RCC 7860 (cell line): Measurements from ENCODE around the gene LAG3.

Source experiments
- DNase-seq: peaks from one replicate; pipeline ENCODE4 v3.0.0-alpha.2; 2015; ENCODE audit warnings: low spot score
- FAIRE-seq: peaks from 2 replicates; lab custom pipeline; 2012; peaks lifted over from hg19 to GRCh38; lab: Jason Lieb, UNC

Gene LAG3

GRCh38 chr12:6820166-6820565 is 47.8 kb downstream of the LAG3 start:
- no peak for DNase-seq
- no peak for FAIRE-seq

GRCh38 chr12:6821591-6822425 is 49.5 kb downstream of the LAG3 start, which contains the start of gene GPR162:
Gene GPR162, plus strand, starts transcription at chr12:6821821. Its CDS starts 2,078 bp downstream, at chr12:6823899.
- FAIRE-seq (no peak), DNase-seq (no peak)

- FAIRE-seq: no peak
- DNase-seq: no peak
Measured at GRCh38 chr12:6822426-6823135, 50.3 kb downstream of the LAG3 start.

- no peak for DNase-seq
- FAIRE-seq: no peak
Measured at GRCh38 chr12:6823182-6824084, 51.1 kb downstream of the LAG3 start.

GRCh38 chr12:6824085-6824775 is 51.9 kb downstream of the LAG3 start:
- DNase-seq (no peak), FAIRE-seq (no peak)

- no peak for DNase-seq
- no peak for FAIRE-seq
Measured at GRCh38 chr12:6824901-6825381, 52.6 kb downstream of the LAG3 start.

- FAIRE-seq (no peak), DNase-seq (peak; percentile 61)
Measured at GRCh38 chr12:6825398-6826124, 53.2 kb downstream of the LAG3 start.

- FAIRE-seq: no peak
- no peak for DNase-seq
Measured at GRCh38 chr12:6826125-6826733, 53.9 kb downstream of the LAG3 start.

- FAIRE-seq (no peak), DNase-seq (no peak)
Measured at GRCh38 chr12:6826734-6827436, 54.6 kb downstream of the LAG3 start.

GRCh38 chr12:6827437-6827911 is 55.2 kb downstream of the LAG3 start:
- FAIRE-seq: no peak
- DNase-seq: peak; percentile 69
